Activated effector memory CD4-positive, alpha-beta T cell treated with anti-CD3 and anti-CD28 coated beads, Interleukin-2, amount 50 U/mL, for 16 hours (primary cell): Measurements from ENCODE around the gene LCP1.
A peak's percentile ranks its signal among the peaks of the same experiment; 100 is the strongest.
"Not testable (repeated sequence)": the region's sequence is repeated elsewhere in the genome, so short reads cannot be mapped to it uniquely, and the experiment has no call there.

Experiments
- DNase-seq: peaks from one replicate; pipeline ENCODE4 v3.0.0-alpha.2; 2020

LCP1 gene

GRCh38 chr13:46179969-46180763 lies 1.8 kb downstream of the LCP1 start:
- no peak for DNase-seq

GRCh38 chr13:46179491-46179908 lies 2.5 kb downstream of the LCP1 start:
- peak; percentile 90 for DNase-seq

GRCh38 chr13:46178821-46179220 lies 3.2 kb downstream of the LCP1 start:
- DNase-seq: no peak

DNA sequence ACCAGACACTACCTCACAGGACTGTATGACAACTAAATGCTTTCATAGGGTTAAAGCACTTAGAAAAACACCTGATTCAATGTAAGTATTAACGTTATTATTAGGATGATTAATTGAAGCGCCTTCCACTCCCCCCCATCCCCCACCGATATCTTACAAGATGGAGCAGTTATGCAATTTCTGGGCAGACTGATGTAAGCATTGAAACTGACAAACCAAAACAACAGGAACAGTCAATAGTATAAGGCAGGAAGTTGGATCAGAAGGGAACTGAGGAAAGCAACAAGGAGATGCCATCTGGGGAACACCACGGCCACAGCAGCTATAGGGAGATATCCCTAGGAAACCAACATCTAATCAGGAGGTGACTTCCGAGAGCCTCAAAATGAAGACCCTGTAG lies 3.8 kb downstream of the LCP1 start:
- DNase-seq: no peak

DNA sequence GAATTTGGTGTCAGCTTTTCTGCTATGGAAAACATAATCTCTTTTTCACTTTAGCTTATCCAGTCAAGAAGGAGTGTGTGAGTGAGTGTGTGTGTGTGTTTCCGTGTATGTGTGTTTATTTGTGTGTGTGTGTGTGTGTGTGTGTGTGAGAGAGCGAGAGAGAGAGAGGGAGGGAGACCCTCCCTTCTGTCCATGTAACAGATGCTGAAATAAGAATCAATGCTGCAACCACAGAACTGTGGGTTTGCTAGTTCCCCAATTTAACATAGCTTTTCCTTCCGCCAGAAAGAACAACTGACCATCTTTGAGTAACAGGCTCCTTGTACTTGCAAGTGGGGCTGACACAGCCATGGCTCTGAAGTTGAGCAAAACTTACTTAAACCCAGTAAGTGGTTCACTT lies 5.2 kb downstream of the LCP1 start:
- no peak for DNase-seq

DNA sequence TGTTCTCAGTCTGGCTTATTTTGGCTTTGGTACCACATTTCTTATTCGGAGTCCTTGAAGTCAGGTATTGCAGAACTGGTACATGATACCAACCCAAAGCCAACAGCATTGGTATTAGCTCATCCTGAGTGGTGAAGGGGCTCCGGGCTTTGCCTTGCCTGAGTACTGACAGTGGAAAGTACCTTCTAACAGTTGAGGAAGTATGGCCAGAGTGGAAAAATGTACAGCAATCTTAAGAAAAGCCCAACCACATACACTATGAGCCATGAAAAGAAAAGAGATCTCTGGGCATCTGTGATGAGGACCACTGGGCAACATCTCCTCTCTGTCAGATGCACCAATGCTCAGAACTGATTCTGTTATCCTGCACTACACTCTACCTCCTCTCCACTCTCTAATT lies 8.3 kb downstream of the LCP1 start:
- DNase-seq: peak; percentile 76

GRCh38 chr13:46172531-46172991 lies 9.4 kb downstream of the LCP1 start:
- DNase-seq: peak; percentile 79

- DNase-seq: no peak
Measured at GRCh38 chr13:46171739-46172138, 10.2 kb downstream of the LCP1 start.

DNA sequence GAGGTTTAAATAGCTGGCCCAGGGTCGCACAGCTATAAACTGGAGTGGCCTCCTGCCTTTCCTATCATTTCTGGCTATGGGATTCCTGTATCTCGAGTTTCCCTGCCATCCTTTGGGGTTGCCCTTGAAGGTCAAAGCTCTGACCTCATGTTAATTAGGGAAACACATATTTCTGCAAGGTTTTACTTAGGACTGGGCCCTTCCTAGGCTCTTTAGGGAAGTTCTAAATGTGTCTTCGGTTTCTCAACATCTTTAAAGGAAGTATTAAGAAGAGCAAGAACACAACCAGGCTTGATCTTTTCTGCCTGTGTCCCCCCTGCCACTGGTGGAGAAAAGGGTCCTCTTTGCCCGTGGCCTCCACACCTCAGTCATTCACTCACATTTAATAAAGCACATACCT lies 10.8 kb downstream of the LCP1 start:
- DNase-seq: no peak

- peak; percentile 71 for DNase-seq
Measured at GRCh38 chr13:46170687-46171086, 11.3 kb downstream of the LCP1 start.

DNA sequence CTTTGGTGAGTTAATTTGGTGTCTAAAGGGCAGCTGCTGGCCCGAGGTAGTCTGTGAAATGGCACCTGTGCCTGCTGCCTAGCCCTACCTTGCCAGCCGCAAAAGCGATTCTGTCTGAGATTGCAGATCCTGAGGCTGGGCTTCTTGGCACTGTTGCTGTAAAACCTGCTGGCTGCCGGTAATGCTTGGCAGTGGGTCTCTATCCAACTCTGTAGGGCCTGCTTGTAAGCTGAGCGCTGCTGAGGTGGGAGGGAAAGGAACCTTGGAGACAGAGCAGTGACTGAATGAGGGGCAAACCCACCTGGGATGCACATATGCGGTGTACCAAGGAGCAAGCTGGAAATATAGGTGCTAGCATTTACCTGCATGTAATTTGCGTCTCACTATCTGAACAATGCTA lies 11.7 kb downstream of the LCP1 start:
- DNase-seq: peak; percentile 73

GRCh38 chr13:46169758-46170157 lies 12.2 kb downstream of the LCP1 start:
- no peak for DNase-seq

DNA sequence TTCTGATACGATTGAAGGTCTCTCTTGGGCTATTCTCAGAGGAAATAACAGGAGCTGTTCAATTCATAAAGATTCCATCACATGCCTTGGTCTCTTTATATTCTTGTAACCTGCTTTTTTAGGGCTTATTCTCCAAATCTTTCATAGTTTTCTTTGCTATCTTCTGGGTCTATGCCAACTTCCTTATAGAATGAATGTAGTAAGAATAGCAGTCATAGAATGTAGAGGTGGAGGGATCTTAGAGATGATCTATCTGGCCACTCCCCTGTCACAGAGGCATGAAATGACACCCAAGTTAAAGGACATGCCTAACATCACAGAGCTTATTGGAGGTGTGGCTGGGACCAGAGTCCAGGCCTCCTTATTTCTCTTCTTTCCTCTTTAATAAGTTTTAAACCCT lies 13.2 kb downstream of the LCP1 start:
- no peak for DNase-seq

GRCh38 chr13:46168341-46168740 lies 13.6 kb downstream of the LCP1 start:
- peak; percentile 85 for DNase-seq

GRCh38 chr13:46166947-46167610 lies 14.9 kb downstream of the LCP1 start:
- DNase-seq: no peak

DNA sequence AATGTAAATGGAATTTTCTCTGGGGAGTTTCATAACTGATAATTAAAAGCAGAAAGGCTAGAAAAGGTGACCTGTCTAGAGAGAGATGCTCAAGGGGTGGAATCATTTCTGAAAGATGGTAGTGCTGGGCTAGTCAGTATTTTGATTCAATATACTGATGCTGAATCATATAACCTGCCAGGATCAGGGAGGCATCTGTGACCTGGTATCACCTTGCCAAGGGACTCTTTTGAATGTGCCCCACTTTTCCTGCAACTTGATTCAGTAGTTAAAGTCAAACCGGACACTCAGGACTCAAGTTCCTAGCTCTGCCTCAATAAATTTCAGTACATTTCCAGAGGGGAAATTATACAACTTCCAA lies 15.8 kb downstream of the LCP1 start:
- no peak for DNase-seq

GRCh38 chr13:46165485-46166223 lies 16.3 kb downstream of the LCP1 start:
- peak; percentile 77 for DNase-seq

DNA sequence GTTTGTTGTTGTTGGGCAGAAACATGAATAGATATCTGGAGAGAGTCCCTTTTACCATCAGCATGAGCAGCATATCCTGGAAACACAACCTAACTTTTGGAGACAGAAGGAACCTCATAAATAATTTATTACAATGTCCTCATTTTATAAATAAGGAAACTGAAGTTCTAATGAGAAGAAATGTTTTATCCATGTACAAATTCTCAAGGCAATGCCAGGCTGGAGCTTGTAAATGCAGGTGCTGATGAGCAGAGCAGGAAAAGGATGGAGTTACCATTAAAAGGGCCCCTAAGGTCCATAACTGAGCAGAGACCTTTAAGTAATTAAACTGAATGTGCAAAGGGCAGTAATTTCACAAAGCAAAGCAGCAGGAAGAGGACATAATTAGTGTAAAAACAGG lies 17.3 kb downstream of the LCP1 start:
- DNase-seq: no peak

DNA sequence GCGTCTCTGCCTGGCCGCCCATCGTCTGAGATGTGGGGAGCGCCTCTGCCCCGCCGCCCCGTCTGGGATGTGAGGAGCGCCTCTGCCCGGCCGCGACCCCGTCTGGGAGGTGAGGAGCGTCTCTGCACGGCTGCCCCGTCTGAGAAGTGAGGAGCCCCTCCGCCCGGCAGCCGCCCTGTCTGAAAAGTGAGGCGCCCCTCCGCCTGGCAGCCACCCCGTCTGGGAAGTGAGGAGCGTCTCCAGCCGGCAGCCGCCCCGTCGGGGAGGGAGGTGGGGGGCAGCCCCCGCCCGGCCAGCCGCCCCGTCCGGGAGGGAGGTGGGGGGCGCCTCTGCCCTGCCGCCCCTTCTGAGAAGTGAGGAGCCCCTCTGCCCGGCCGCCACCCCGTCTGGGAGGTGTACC lies 19.2 kb downstream of the LCP1 start:
- not testable (repeated sequence) for DNase-seq

DNA sequence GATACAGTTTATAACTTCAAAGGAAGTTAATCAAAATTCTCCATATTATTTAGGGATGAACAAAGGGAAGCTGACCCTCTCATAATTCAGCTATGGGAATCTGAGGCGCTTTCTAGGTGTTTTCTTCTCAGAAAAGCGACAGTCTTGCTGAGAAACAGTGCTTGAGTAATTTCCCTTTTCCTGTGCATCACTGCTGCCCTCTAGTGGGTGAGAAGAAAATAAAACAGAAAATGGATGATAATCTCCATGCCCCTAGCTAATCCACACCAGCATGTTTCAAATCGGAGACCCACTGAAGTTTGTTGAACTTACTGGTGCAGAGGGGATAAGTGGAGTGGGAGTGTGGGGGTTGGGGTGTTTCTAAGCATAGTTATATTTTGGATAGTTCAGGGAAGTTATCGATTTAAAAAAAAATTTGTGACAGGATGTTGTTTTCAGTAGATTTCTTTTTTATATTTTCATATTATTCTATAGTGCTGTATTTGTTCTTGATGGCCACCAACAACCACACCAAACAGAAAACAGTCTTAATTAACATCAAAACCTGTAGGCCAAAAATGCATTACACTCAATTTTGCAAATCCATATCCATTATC lies 21.4 kb downstream of the LCP1 start:
- DNase-seq: no peak

DNA sequence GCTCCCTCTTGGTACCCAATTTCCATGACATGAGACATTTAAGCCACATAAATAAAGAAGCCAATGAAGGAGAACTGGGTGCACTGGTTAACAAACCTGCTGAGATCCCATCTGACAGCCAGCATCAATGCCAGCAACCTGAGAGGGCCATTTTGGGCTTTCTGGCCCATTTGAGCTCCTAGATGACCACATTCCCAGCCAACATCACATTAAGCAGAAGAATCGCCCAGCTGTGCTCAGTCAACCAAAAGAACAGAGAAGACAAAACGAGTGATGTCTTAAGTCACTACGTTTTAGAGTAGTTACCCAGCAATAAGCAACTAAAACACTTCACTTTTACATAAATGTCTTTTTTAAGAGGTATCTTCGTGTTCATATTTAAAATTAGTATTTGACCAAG lies 21.9 kb downstream of the LCP1 start:
- DNase-seq: no peak

GRCh38 chr13:46158983-46159382 lies 23.0 kb downstream of the LCP1 start:
- no peak for DNase-seq

DNA sequence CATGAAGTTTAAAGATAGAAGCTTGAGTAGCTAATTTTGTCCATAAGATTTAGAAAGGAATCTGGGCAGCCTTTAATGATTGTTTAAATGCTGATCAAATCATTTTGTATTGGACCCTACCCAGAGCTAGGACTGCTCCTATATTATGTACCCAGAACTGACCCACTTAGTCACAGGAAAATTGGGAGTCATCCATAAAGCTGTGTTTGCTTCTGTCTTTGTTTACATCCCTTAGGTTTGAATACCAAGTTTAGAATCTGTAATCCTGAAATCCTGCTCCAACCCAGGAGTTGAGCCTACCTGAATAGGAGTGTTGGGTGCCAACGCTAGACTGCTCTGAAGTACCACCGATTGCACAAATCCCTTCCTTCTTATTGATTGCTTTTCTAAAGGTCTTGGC lies 23.8 kb downstream of the LCP1 start:
- DNase-seq: no peak
